PC-3 (cell line): ENCODE results near the gene BICRAL.

Source experiments
- CTCF ChIP-seq: fragments of 300-600 bp; sonication (generic); conservative IDR thresholded peaks from 2 replicates; pipeline ENCODE4 v1.5.1; 2017; ENCODE audit warnings: antibody characterized with exemption, low read depth, mild to moderate bottlenecking, low read length
- EZH2 ChIP-seq: fragments of 300-600 bp; sonication (generic); IDR thresholded peaks from one replicate; pipeline ENCODE4 v1.6.1; 2017; ENCODE audit warnings: antibody characterized with exemption, mild to moderate bottlenecking, low read length; ENCODE audit not compliant: unreplicated experiment

DNA sequence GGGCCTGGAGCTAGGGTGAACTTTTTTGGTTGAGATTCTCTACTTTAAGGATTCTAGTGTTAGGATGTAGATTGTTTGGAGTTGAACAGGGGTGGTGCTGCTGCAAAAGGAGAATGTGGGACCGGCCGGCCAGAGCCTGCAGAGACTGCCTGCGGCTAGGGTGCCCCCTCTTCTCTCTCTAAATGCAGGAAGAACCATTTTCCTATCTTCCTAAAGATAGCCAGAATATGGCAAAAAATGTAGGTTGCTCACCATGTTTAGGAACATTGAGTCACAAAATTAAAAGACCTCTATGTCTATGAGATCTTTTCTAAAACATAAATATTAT lies 39.5 kb downstream of the BICRAL start:
- TF ChIP-seq CTCF, result no peak
- TF ChIP-seq EZH2, result no peak
